Measurements from ENCODE around the gene SRC. TPM values are rescaled to one million over a fixed set of nuclear protein-coding genes. Genes with fewer than 3 reads are reported as not detected.

SRC gene
- polyA plus RNA-seq, 1 donor (not counting 4 experiments of a cell fraction or from before 2014, with no cell fraction given): 22.8 TPM

- peaks cover 24% of the 10 kb centered on the region for H3K4me1 ChIP-seq (ENCODE audit: control insufficient read depth, extremely low read depth, insufficient read depth, low read length)
- TF ChIP-seq, protein P1, sequence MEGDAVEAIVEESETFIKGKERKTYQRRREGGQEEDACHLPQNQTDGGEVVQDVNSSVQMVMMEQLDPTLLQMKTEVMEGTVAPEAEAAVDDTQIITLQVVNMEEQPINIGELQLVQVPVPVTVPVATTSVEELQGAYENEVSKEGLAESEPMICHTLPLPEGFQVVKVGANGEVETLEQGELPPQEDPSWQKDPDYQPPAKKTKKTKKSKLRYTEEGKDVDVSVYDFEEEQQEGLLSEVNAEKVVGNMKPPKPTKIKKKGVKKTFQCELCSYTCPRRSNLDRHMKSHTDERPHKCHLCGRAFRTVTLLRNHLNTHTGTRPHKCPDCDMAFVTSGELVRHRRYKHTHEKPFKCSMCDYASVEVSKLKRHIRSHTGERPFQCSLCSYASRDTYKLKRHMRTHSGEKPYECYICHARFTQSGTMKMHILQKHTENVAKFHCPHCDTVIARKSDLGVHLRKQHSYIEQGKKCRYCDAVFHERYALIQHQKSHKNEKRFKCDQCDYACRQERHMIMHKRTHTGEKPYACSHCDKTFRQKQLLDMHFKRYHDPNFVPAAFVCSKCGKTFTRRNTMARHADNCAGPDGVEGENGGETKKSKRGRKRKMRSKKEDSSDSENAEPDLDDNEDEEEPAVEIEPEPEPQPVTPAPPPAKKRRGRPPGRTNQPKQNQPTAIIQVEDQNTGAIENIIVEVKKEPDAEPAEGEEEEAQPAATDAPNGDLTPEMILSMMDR (optimal IDR thresholded peaks at IDR 0.05 in 1 of 3, IDR thresholded peaks at IDR 0.05 in 1 of 3, conservative IDR thresholded peaks at IDR 0.05 in 1 of 3; ENCODE audit: extremely low read depth in 1 of 3, insufficient read depth in 2 of 3, low read length in 3 of 3): no peak
- no peak for TF ChIP-seq EZH2 (IDR thresholded peaks at IDR 0.05; ENCODE audit: low read length)
- no peak overlapping the region for H3K9ac ChIP-seq (ENCODE audit: control insufficient read depth, extremely low read depth, insufficient read depth, low read length)
- no peak overlapping the region for H3K4me2 ChIP-seq (ENCODE audit: control insufficient read depth, extremely low read depth, insufficient read depth, low read depth, low read length)
- H3K27me3 ChIP-seq (ENCODE audit: control insufficient read depth, extremely low read depth, insufficient read depth, low read length): no peaks in the 10 kb centered on the region
- H3K79me2 ChIP-seq (ENCODE audit: control insufficient read depth, insufficient read depth, low read length): peaks cover 78% of the 10 kb centered on the region
- DNase-seq (ENCODE audit: low read depth, low spot score) (no peak), FAIRE-seq (no peak)
- H3K36me3 ChIP-seq (ENCODE audit: control insufficient read depth in 2 of 2, extremely low read depth in 1 of 2, insufficient read depth in 2 of 2, low read length in 2 of 2): peaks cover 11 to 41% of the 10 kb centered on the region in 2 experiments
- H3K4me3 ChIP-seq (ENCODE audit: control insufficient read depth in 2 of 3, extremely low read depth in 1 of 3, insufficient read depth in 2 of 3, low read depth in 1 of 3, low read length in 3 of 3): no peak overlapping the region
- dilution Hi-C loops (cut with MboI; ENCODE audit: extremely low pct_ligation_motif_present, low sequenced_read_pairs): no loop called here
- H2AFZ ChIP-seq (ENCODE audit: control insufficient read depth, low read length): no peak overlapping the region
- peaks cover 8% of the 10 kb centered on the region for H4K20me1 ChIP-seq (ENCODE audit: control insufficient read depth, extremely low read depth, insufficient read depth, low read length)
- no peaks in the 10 kb centered on the region for H3K9me3 ChIP-seq (ENCODE audit: control insufficient read depth, low read depth, low read length)
- H3K27ac ChIP-seq (ENCODE audit: control insufficient read depth, insufficient read depth, low read length): no peak overlapping the region
- H3K9me1 ChIP-seq (ENCODE audit: control insufficient read depth, extremely low read depth, insufficient read depth, low read length): peaks cover 6% of the 10 kb centered on the region
These were observed 3.0 kb downstream of the SRC start for GRCh38 chr20:37348792-37349516.

DNA sequence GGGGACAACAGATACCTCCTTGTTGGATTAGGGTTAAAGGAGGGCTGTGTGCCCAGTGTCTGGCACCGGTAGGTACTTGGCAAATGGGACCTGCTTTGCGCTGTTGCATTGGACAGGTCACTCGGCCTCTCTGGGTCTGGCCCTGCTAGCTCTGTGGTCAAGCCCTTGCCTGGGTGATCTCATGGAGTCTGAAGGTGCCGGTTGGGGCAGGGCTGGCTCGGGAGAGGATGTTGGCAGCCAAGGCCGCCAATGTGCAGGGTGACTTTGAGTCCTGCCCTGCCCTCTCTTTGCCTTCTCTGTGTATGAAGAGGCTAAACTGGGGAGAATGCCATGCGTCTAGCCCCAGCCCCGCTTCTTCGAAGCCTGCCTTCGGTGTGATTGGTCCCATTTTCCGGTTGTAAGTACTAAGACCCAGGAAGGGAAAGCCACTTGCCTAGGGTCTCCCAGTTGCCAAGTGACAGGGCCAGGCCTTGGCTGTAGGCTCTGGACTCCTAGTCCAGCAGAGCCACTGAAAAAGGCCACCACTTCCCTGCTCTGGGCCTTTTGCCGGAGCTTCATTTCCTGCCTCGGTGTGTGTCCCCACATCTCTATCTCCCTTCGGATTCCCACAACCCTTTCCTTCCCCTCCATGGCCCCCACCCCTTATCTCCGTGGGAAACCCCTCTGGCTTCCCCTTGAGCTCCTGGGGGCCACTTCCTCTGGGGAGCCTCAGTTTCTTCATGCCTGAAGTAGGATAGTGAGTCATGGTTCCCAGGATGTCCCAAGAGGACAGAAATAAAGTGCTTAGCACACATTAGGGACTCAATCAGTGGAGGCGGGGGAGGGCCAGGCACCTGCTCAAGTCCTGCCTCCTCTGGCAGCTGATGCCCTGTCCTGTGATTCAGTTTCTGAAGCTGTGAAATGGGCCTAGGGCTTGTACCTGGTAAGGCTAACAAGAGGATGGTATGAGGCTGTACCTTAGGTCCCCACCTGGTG lies 3.9 kb downstream of the SRC start:
- peaks cover 12 to 41% of the 10 kb centered on the region in 2 experiments for H3K36me3 ChIP-seq (ENCODE audit: control insufficient read depth in 2 of 2, extremely low read depth in 1 of 2, insufficient read depth in 2 of 2, low read length in 2 of 2)
- dilution Hi-C loops (cut with MboI; ENCODE audit: extremely low pct_ligation_motif_present, low sequenced_read_pairs): no loop called here
- no peak for TF ChIP-seq EZH2 (IDR thresholded peaks at IDR 0.05; ENCODE audit: low read length)
- TF ChIP-seq, protein P1 (optimal IDR thresholded peaks at IDR 0.05 in 1 of 3, IDR thresholded peaks at IDR 0.05 in 1 of 3, conservative IDR thresholded peaks at IDR 0.05 in 1 of 3; ENCODE audit: extremely low read depth in 1 of 3, insufficient read depth in 2 of 3, low read length in 3 of 3): no peak
- no peak overlapping the region for H2AFZ ChIP-seq (ENCODE audit: control insufficient read depth, low read length)
- no peaks in the 10 kb centered on the region for H3K27me3 ChIP-seq (ENCODE audit: control insufficient read depth, extremely low read depth, insufficient read depth, low read length)
- H3K27ac ChIP-seq (ENCODE audit: control insufficient read depth, insufficient read depth, low read length): no peak overlapping the region
- no peak for DNase-seq (ENCODE audit: low read depth, low spot score)
- no peak overlapping the region for H3K4me3 ChIP-seq (ENCODE audit: control insufficient read depth in 2 of 3, extremely low read depth in 1 of 3, insufficient read depth in 2 of 3, low read depth in 1 of 3, low read length in 3 of 3)
- peaks cover 21% of the 10 kb centered on the region for H3K4me1 ChIP-seq (ENCODE audit: control insufficient read depth, extremely low read depth, insufficient read depth, low read length)
- no peaks in the 10 kb centered on the region for H3K9me3 ChIP-seq (ENCODE audit: control insufficient read depth, low read depth, low read length)
- H3K4me2 ChIP-seq (ENCODE audit: control insufficient read depth, extremely low read depth, insufficient read depth, low read depth, low read length): no peak overlapping the region
- FAIRE-seq: no peak
- H3K9me1 ChIP-seq (ENCODE audit: control insufficient read depth, extremely low read depth, insufficient read depth, low read length): peaks cover 6% of the 10 kb centered on the region
- H4K20me1 ChIP-seq (ENCODE audit: control insufficient read depth, extremely low read depth, insufficient read depth, low read length): peaks cover 8% of the 10 kb centered on the region
- H3K79me2 ChIP-seq (ENCODE audit: control insufficient read depth, insufficient read depth, low read length): peaks cover 87% of the 10 kb centered on the region
- no peak overlapping the region for H3K9ac ChIP-seq (ENCODE audit: control insufficient read depth, extremely low read depth, insufficient read depth, low read length)
